GM19099 (cell line): ENCODE measurements around the gene CEPT1.

ENCODE experiments used
- POLR2A ChIP-seq: IDR thresholded peaks from 3 replicates; pipeline ENCODE4 v1.6.1; 2011; ENCODE audit warnings: low read depth; ENCODE audit not compliant: insufficient read length; ENCODE audit errors: extremely low read depth

The CEPT1 gene

GRCh38 chr1:111141245-111142220 is 1.5 kb downstream of the CEPT1 start:
- peak; percentile 15 for TF ChIP-seq POLR2A

- TF ChIP-seq POLR2A: no peak
Measured at GRCh38 chr1:111142356-111142975, 2.4 kb downstream of the CEPT1 start.

DNA sequence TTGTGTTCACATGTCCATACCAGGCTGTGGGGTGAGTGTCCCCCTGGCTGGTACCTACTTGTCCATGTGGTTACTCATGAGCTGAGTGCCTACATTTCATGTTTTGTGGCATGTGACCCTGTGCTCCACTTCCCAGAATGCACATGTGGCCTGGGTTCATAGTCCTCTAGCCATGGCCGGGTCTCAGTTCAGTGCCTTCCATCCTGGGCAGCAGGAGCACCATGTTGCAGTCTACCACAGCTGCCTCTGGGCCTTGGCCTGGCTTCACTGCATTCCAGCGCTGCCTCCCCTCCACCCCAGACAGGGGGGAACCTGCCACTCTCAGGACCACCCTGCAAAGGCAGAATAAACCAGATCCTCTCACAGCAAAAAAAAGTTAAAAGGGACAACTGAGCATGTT is 5.5 kb downstream of the CEPT1 start:
- no peak for TF ChIP-seq POLR2A

DNA sequence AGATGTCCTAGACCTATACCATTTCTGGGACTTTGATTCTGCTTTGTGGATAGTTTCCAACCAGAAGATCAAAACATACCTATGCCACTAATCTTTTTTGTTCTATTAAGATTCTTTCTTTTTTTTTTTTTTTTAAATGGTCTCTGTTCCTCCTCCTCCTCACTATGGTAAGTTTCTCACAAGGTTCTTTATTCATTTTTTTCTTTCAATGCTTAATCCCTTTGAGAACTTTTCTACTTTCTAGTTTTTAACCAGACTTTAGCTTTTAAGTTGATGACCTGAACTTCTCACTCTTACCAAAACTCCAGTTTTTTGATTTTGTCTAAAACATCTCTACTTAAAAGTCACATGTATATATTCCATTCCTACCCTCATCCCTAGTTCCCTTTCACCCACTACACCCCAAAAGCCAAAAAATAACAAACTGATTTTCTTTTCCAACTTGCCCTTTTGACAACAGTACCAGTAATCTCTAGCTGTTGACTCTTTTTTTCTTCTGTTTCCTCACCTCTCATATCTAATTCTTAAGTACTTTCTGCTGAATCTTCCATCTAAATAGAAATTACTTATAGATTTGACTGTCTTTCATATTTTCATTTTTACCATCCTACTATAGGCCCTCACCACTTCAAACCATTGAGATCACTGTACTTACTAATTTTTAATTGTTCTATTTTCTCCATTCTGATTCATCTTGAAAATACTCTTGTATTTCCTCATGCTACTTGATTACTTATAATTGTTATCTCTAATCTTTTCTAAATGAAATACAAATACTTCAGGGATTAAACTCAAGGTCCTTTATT is 6.1 kb downstream of the CEPT1 start:
- no peak for TF ChIP-seq POLR2A

DNA sequence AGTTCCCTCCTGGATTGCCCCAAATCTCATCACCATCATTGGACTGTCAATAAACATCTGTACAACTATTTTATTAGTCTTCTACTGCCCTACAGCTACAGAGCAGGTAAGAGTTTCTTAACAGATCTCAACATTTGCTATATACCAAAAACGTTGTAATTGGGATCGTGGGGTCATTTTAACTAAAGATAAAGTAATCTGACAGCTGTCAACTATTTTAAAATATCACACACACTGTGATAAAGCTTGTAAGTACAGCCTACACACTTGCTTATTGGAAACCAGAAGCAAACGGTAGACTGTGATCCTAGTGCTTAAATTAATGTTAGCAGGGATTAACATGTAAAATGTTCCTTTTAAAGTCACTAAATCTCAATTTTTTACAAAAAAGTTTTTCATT is 7.9 kb downstream of the CEPT1 start:
- no peak for TF ChIP-seq POLR2A

- no peak for TF ChIP-seq POLR2A
Measured at GRCh38 chr1:111148376-111148881, 8.4 kb downstream of the CEPT1 start.

DNA sequence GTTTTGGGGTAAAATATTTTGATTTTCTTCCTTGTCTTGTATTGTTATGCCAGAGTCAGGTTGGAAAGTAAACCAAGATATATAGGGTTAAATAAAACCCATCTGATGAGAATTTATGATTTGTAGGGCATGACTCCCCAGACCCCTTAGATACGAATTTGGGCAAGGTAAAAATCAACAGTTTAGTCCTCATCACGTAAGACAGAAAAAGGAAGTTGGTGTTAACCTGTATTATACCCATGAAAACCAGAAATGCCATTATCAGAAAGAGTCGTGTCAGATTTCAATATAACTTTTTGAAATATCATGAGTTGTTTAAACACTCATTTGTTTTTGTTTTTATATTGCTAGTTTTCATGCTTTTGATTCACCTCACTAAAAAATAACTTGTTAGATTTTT is 11.8 kb downstream of the CEPT1 start:
- no peak for TF ChIP-seq POLR2A

DNA sequence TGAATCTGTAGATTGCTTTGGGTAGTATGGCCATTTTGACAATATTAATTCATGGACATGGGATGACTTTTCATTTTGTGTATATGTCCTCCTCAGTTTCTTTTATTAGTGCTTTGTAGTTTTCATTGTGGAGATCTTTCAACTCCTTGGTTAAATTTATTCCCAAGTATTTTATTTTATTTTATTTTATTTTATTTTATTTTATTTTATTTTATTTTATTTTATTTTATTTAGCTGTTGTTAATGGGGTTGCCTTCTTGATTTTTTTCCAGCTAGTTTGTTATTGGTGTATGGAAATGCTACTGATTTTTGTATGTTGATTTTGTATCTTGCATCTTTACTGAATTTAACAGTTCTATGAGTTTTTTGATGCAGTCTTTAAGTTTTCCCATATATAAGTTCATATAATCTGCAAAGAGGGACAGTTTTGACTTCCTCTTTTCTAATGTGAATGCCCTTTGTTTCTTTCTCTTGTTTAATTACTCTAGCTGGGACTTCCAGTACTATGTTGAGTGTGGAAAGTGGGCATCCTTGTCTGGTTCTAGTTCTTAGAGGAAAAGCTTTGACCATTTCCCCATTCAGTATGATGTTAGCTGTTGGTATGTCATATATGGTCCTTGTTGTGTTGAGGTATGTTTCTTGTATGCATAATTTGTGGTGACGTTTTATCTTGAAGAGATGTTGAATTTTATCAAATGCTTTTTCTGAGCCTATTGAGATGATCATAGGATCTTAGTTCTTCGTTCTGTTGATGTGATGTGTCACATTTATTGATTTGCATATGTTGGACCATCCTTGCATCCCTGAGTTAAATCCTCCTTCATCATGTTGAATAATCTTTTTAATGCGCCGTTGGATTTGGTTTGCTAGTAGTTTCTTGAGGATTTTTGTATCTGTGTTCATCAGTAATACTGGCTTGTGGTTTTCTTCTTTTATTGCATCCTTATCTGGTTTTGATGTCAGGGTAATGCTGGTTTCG is 14.3 kb downstream of the CEPT1 start:
- no peak for TF ChIP-seq POLR2A

- TF ChIP-seq POLR2A: no peak
Measured at GRCh38 chr1:111157431-111157830, 17.4 kb downstream of the CEPT1 start.

DNA sequence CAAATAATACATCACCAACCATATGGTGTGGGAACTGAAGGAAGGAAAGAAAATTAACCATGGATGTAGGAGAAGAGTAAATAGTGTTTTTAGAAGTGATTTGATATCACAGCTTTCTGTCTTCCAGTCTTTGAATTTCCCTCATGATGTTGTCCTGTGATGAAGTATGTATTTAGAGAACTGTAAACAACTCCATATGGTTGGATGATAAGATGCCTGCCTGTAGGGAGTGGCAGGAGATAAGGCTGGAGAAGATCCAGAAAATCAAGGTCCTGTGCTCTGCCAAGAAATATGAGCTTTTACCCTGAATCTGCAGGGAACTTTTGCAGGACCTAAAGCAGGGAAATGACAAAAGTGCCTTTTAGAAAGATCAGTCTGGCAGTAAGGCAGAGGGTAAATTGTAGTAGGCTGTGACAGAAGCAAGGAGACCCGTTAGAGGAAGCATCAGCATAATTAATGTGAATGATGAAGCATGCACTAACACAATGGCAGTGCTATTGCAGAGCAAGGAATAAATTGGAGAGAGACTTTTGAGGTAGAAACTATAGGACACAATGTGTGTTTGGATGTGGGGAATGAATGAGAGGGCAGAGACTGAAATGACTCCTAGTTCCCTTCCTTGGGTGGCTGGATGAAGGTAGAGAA is 21.9 kb downstream of the CEPT1 start:
- TF ChIP-seq POLR2A: no peak

DNA sequence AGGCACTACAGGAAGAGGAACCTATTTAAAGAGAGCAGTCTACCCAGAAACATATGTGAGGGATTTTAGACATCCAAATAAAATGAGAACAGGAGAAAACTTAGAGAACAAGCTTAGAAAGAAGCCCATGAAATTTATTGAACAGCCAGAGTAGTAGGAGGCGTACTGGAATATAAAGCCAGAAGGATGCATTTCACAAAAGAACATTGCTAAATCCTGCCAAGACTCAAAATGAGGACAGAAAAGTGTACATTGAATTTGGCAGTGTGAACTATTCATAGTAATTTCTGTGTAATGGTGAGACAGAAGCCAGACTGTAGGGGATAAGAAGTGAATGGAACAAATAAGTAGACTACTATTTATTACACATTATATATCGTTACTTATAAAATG is 22.5 kb downstream of the CEPT1 start:
- TF ChIP-seq POLR2A: no peak

DNA sequence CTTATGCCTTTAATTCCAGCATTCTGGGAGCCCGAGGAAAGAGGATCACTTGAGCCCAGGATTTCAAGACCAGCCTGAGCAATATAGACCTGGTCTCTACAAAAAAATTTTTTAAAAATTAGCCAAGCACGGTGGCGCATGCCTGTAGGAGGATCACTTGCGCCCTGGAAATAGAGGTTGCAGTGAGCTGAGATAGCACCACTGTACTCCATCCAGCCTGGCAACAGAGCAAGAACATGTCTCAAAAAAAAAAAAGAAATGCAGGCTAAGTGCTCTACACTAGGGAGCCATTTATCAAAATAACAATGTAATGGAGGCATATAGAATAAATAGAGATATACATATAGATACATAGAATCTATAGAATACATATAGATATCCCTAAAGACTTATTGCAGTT is 23.3 kb downstream of the CEPT1 start:
- TF ChIP-seq POLR2A: no peak

DNA sequence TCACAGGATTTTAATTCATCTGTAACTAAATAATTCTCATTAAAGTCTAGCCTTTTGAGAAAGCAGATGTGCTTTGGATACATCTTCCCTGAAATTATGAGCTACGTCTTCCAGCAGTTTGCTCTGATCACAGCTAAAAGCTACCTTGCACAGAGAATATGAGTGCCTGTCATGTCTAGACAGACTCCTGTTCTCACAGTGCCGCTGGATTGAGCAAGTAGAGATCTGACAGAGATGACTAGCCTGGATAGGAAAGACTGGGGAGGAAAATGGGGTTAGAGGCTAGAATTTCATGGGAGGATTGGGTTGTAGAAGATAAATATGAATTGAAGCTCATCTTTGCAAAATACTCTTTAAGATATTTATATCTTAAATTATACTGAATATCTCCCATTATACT is 24.1 kb downstream of the CEPT1 start:
- no peak for TF ChIP-seq POLR2A

DNA sequence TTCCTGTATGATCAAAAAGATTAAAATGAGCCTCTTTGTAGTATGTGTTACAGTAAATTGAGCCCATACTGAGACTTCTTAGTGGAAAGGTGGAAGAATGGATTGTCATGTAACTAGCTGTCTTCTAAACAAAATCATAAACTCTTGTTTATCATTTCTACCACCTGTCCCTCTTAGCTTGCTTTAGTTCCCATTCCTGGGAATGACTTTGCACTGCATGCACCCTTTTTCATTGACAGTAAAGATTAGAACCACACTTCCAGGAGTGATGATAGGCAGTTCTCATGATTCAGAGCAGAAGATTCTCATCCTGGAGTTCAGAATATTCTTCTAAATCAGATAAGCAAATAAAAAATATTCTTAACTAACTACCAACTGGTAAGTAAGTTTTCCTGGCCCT is 32.4 kb downstream of the CEPT1 start:
- no peak for TF ChIP-seq POLR2A
